Placental epithelial cell (primary cell): ENCODE measurements around the gene TSGA10. TPM values are rescaled to one million over a fixed set of nuclear protein-coding genes. Genes with fewer than 3 reads are reported as not detected.

Experiments used
- small RNA-seq: library from RNA; depleted of rRNA; stranded (forward); fragments of <200 nt; gene quantifications from one replicate; pipeline ENCODE3, GENCODE V24; 2012
- total RNA-seq: library from RNA; depleted of rRNA; stranded (reverse); fragments of >200 nt; gene quantifications from 2 replicates; pipeline ENCODE4 v1.2.3, GENCODE V29; 2012

The TSGA10 gene
- 2.9 and 6.7 TPM in 2 replicates for total RNA-seq

GRCh38 chr2:99154643-99155536 lies at the start of gene TSGA10, which contains the start of gene LIPT1:
TSGA10 (minus strand) TSS chr2:99154942; CDS start chr2:99109439, 45,503 bp downstream.
LIPT1 (plus strand) TSS chr2:99154967; CDS start chr2:99161958, 6,991 bp downstream.

GRCh38 chr2:99180755-99181623 lies 26.2 kb upstream of the TSGA10 start, which contains the start of the genes MITD1 and MRPL30:
MITD1 (minus strand) TSS chr2:99181058; CDS start chr2:99180981, 77 bp downstream.
MRPL30 (plus strand) TSS chr2:99181184; CDS start chr2:99186204, 5,020 bp downstream.

GRCh38 chr2:99141110-99142108 lies 13.3 kb downstream of the TSGA10 start, which contains the start of gene C2orf15:
C2orf15 (plus strand) TSS chr2:99141707; CDS start chr2:99150559, 8,852 bp downstream.

Small RNAs within 50 kb of the gene (small RNA-seq; reads per million reads assigned to genes)
- gene AC092587.1 = not detected

Other genes starting within 250 kb of the TSGA10 start
- gene CRACDL, start 218.7 kb downstream of the TSGA10 start, total RNA-seq = 0.65 and 0.79 TPM in 2 replicates
- gene C2orf15, start 13.2 kb downstream of the TSGA10 start, total RNA-seq = 0.22 and 0.79 TPM in 2 replicates
- 2.4 and 3.0 TPM in 2 replicates for gene LIPT1, start within 50 bp of the TSGA10 start, total RNA-seq
- gene MITD1, start 26.1 kb upstream of the TSGA10 start, total RNA-seq = 17.1 and 18.1 TPM in 2 replicates
- gene MRPL30, start 26.2 kb upstream of the TSGA10 start, total RNA-seq = 30.4 and 35.7 TPM in 2 replicates
- gene LYG2, start 100.7 kb upstream of the TSGA10 start, total RNA-seq = not detected in 2 replicates
- 0.79 TPM in 1 of 2 replicates, not detected in the other for gene LYG1, start 146.3 kb upstream of the TSGA10 start, total RNA-seq
- gene TXNDC9, start 181.4 kb upstream of the TSGA10 start, total RNA-seq = 33.0 and 59.8 TPM in 2 replicates
- 12.2 and 16.1 TPM in 2 replicates for gene EIF5B, start 182.4 kb upstream of the TSGA10 start, total RNA-seq